CD1c-positive myeloid dendritic cell (primary cell): ENCODE measurements around the gene GPR137B.

ENCODE experiments used
- DNase-seq: peaks from one replicate; pipeline ENCODE4 v3.0.0-alpha.2; 2016; ENCODE audit errors: extremely low spot score

GPR137B gene

GRCh38 chr1:236114076-236114747 lies 28.1 kb upstream of the GPR137B start:
- no peak for DNase-seq

GRCh38 chr1:236117710-236118109 lies 24.6 kb upstream of the GPR137B start:
- DNase-seq = no peak

GRCh38 chr1:236119943-236120484 lies 22.3 kb upstream of the GPR137B start:
- DNase-seq = no peak

GRCh38 chr1:236120721-236121153 lies 21.6 kb upstream of the GPR137B start:
- DNase-seq = no peak

- no peak for DNase-seq
Measured at GRCh38 chr1:236122176-236122575, 20.2 kb upstream of the GPR137B start.

GRCh38 chr1:236123563-236123962 lies 18.8 kb upstream of the GPR137B start:
- no peak for DNase-seq

GRCh38 chr1:236124965-236125364 lies 17.4 kb upstream of the GPR137B start:
- no peak for DNase-seq

GRCh38 chr1:236127045-236127444 lies 15.3 kb upstream of the GPR137B start:
- no peak for DNase-seq

- no peak for DNase-seq
Measured at GRCh38 chr1:236128646-236129178, 13.6 kb upstream of the GPR137B start.

- DNase-seq = no peak
Measured at GRCh38 chr1:236129306-236129705, 13.0 kb upstream of the GPR137B start.

- no peak for DNase-seq
Measured at GRCh38 chr1:236130372-236130771, 12.0 kb upstream of the GPR137B start.

GRCh38 chr1:236131916-236132315 lies 10.4 kb upstream of the GPR137B start:
- DNase-seq = no peak

GRCh38 chr1:236132420-236133046 lies 9.8 kb upstream of the GPR137B start:
- no peak for DNase-seq

- no peak for DNase-seq
Measured at GRCh38 chr1:236133339-236133738, 9.0 kb upstream of the GPR137B start.

GRCh38 chr1:236133802-236134201 lies 8.5 kb upstream of the GPR137B start:
- no peak for DNase-seq

GRCh38 chr1:236137285-236137852 lies 5.0 kb upstream of the GPR137B start:
- DNase-seq = no peak

GRCh38 chr1:236139495-236139894 lies 2.8 kb upstream of the GPR137B start:
- no peak for DNase-seq

- DNase-seq = no peak
Measured at GRCh38 chr1:236140705-236141446, 1.5 kb upstream of the GPR137B start.

GRCh38 chr1:236141447-236142252 lies 689 bp upstream of the GPR137B start:
- DNase-seq = peak; percentile 24

GRCh38 chr1:236143104-236143948 lies 987 bp downstream of the GPR137B start:
- DNase-seq = peak; percentile 20
